Measurements from ENCODE around the gene NRM. TPM values are rescaled to one million over a fixed set of nuclear protein-coding genes. Genes with fewer than 3 reads are reported as not detected.

The NRM gene
- total and polyA plus RNA-seq, 3 donors from 2014 or later = 9.5 to 26.6 (median 10.5) TPM

Small RNAs within 50 kb of the gene (small RNA-seq; reads per million reads assigned to genes)
- 0 reads per million in 2 donors for gene RF00019

Other genes with a start within 250 kb of the NRM start
- gene HLA-E, start 201.5 kb downstream of the NRM start, total RNA-seq = 100 to 1,000 TPM in 1 of 2 donors, 10 to 100 TPM in 1; 90.2 to 145 TPM
- 253 TPM for gene HLA-E, start 201.5 kb downstream of the NRM start, polyA plus RNA-seq (ENCODE audit: insufficient read depth, low read depth, low replicate concordance)
- gene GNL1, start 134.5 kb downstream of the NRM start, total RNA-seq = 10 to 100 TPM; 68.7 to 72.8 TPM
- 205 TPM for gene GNL1, start 134.5 kb downstream of the NRM start, polyA plus RNA-seq (ENCODE audit: insufficient read depth, low read depth, low replicate concordance)
- 10 to 100 TPM; 11.2 to 22.9 TPM for gene PRR3, start 133.7 kb downstream of the NRM start, total RNA-seq
- 11.0 TPM for gene PRR3, start 133.7 kb downstream of the NRM start, polyA plus RNA-seq (ENCODE audit: insufficient read depth, low read depth, low replicate concordance)
- 10 to 100 TPM; 63.2 to 67.1 TPM for gene ABCF1, start 119.5 kb downstream of the NRM start, total RNA-seq
- gene ABCF1, start 119.5 kb downstream of the NRM start, polyA plus RNA-seq (ENCODE audit: insufficient read depth, low read depth, low replicate concordance) = 104 TPM
- 10 to 100 TPM; 50.8 to 72.7 TPM for gene PPP1R10, start 73.7 kb downstream of the NRM start, total RNA-seq
- gene PPP1R10, start 73.7 kb downstream of the NRM start, polyA plus RNA-seq (ENCODE audit: insufficient read depth, low read depth, low replicate concordance) = 47.4 TPM
- 10 to 100 TPM; 36.1 to 49.5 TPM for gene MRPS18B, start 73.1 kb downstream of the NRM start, total RNA-seq
- gene MRPS18B, start 73.1 kb downstream of the NRM start, polyA plus RNA-seq (ENCODE audit: insufficient read depth, low read depth, low replicate concordance) = 54.5 TPM
- gene ATAT1, start 64.1 kb downstream of the NRM start, total RNA-seq = 10 to 100 TPM; 20.7 to 36.4 TPM
- 29.4 TPM for gene ATAT1, start 64.1 kb downstream of the NRM start, polyA plus RNA-seq (ENCODE audit: insufficient read depth, low read depth, low replicate concordance)
- 10 to 100 TPM; 17.8 to 22.0 TPM for gene C6orf136, start 43.9 kb downstream of the NRM start, total RNA-seq
- gene C6orf136, start 43.9 kb downstream of the NRM start, polyA plus RNA-seq (ENCODE audit: insufficient read depth, low read depth, low replicate concordance) = 26.0 TPM
- gene DHX16, start 18.0 kb downstream of the NRM start, total RNA-seq = 10 to 100 TPM; 68.0 TPM
- gene DHX16, start 18.0 kb downstream of the NRM start, polyA plus RNA-seq (ENCODE audit: insufficient read depth, low read depth, low replicate concordance) = 109 TPM
- gene PPP1R18, start 4.3 kb downstream of the NRM start, total RNA-seq = 1 to 10 TPM; 9.0 to 9.3 TPM
- 24.9 TPM for gene PPP1R18, start 4.3 kb downstream of the NRM start, polyA plus RNA-seq (ENCODE audit: insufficient read depth, low read depth, low replicate concordance)
- gene MDC1, start 26.3 kb upstream of the NRM start, total RNA-seq = 10 to 100 TPM; 56.6 to 79.3 TPM
- 155 TPM for gene MDC1, start 26.3 kb upstream of the NRM start, polyA plus RNA-seq (ENCODE audit: insufficient read depth, low read depth, low replicate concordance)
- gene TUBB, start 29.4 kb upstream of the NRM start, total RNA-seq = 100 to 1,000 TPM; 173 to 252 TPM
- gene TUBB, start 29.4 kb upstream of the NRM start, polyA plus RNA-seq (ENCODE audit: insufficient read depth, low read depth, low replicate concordance) = 309 TPM
- 10 to 100 TPM; 84.1 to 88.1 TPM for gene FLOT1, start 51.7 kb upstream of the NRM start, total RNA-seq
- 169 TPM for gene FLOT1, start 51.7 kb upstream of the NRM start, polyA plus RNA-seq (ENCODE audit: insufficient read depth, low read depth, low replicate concordance)
- gene IER3, start 53.6 kb upstream of the NRM start, total RNA-seq = 1 to 10 TPM; 1.4 to 7.7 TPM
- gene IER3, start 53.6 kb upstream of the NRM start, polyA plus RNA-seq (ENCODE audit: insufficient read depth, low read depth, low replicate concordance) = 11.1 TPM
- 10 to 100 TPM; 94.6 to 97.6 TPM for gene DDR1, start 193.5 kb upstream of the NRM start, total RNA-seq
- 33.8 TPM for gene DDR1, start 193.5 kb upstream of the NRM start, polyA plus RNA-seq (ENCODE audit: insufficient read depth, low read depth, low replicate concordance)
- 10 to 100 TPM; 23.0 to 30.6 TPM for gene GTF2H4, start 217.2 kb upstream of the NRM start, total RNA-seq
- gene GTF2H4, start 217.2 kb upstream of the NRM start, polyA plus RNA-seq (ENCODE audit: insufficient read depth, low read depth, low replicate concordance) = 38.1 TPM
- gene VARS2, start 223.3 kb upstream of the NRM start, total RNA-seq = 10 to 100 TPM; 36.5 to 45.5 TPM
- 31.4 TPM for gene VARS2, start 223.3 kb upstream of the NRM start, polyA plus RNA-seq (ENCODE audit: insufficient read depth, low read depth, low replicate concordance)
- gene SFTA2, start 241.2 kb upstream of the NRM start, total RNA-seq = not detected
- 0.94 TPM for gene SFTA2, start 241.2 kb upstream of the NRM start, polyA plus RNA-seq (ENCODE audit: insufficient read depth, low read depth, low replicate concordance)
- under 1 TPM in 1 of 2 donors, not detected in 1; 0.19 TPM for gene MUCL3, start 250.0 kb upstream of the NRM start, total RNA-seq
- 0.45 TPM for gene MUCL3, start 250.0 kb upstream of the NRM start, polyA plus RNA-seq (ENCODE audit: insufficient read depth, low read depth, low replicate concordance)